ENCODE results near the gene SLC27A2.

GRCh38 chr15:50144341-50145120, 37.5 kb upstream of the SLC27A2 start:
- TF ChIP-seq POLR2A (IDR thresholded peaks at IDR 0.05; ENCODE audit: low read depth, low read length), result no peak
- no peak for TF ChIP-seq POLR2AphosphoS5 (IDR thresholded peaks at IDR 0.05; ENCODE audit: low read depth, low read length)
